Measurements from ENCODE around the gene RAPGEF6. TPM values are rescaled to one million over a fixed set of nuclear protein-coding genes. Genes with fewer than 3 reads are reported as not detected.

RAPGEF6 gene
- total RNA-seq, 1 experiment from 2014 or later, result 17.4 TPM

DNA sequence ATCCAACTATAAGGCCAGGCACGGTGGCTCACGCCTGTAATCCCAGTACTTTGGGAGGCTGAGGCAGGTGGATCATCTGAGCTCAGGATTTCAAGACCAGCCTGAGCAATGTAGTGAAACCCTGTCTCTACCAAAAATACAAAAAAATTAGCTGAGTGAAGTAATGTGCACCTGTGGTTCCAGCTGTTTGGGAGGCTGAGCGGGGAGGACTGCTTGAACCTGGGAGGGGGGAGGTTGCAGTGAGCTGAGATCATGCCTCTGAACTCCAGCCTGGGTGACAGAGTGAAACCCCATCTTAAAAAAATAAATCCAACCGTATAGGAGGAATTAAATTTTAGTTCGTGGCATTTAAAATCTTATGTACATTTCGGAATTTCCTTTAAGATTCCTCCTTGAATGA is 247.8 kb downstream of the RAPGEF6 start:
- Mint-ChIP-seq H3K9me3 (ENCODE audit: unreplicated experiment) (no peaks in the 10 kb centered on the region), H3K4me1 (ENCODE audit: low read depth, unreplicated experiment) (no peaks in the 10 kb centered on the region), H3K4me3 (ENCODE audit: unreplicated experiment) (no peak overlapping the region), H3K36me3 (ENCODE audit: insufficient read depth, unreplicated experiment) (peaks cover 49% of the 10 kb centered on the region), H3K27me3 (ENCODE audit: insufficient read depth, unreplicated experiment) (no peaks in the 10 kb centered on the region), H3K27ac (ENCODE audit: unreplicated experiment) (no peak overlapping the region)
- H3K4me1 ChIP-seq, result no peaks in the 10 kb centered on the region
- TF ChIP-seq, protein P1, sequence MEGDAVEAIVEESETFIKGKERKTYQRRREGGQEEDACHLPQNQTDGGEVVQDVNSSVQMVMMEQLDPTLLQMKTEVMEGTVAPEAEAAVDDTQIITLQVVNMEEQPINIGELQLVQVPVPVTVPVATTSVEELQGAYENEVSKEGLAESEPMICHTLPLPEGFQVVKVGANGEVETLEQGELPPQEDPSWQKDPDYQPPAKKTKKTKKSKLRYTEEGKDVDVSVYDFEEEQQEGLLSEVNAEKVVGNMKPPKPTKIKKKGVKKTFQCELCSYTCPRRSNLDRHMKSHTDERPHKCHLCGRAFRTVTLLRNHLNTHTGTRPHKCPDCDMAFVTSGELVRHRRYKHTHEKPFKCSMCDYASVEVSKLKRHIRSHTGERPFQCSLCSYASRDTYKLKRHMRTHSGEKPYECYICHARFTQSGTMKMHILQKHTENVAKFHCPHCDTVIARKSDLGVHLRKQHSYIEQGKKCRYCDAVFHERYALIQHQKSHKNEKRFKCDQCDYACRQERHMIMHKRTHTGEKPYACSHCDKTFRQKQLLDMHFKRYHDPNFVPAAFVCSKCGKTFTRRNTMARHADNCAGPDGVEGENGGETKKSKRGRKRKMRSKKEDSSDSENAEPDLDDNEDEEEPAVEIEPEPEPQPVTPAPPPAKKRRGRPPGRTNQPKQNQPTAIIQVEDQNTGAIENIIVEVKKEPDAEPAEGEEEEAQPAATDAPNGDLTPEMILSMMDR (IDR thresholded peaks at IDR 0.05; ENCODE audit: insufficient read depth in 1 of 2, low read depth in 1 of 2, low read length in 1 of 2, severe bottlenecking in 1 of 2, unreplicated experiment in 1 of 2), result no peak
- no peaks in the 10 kb centered on the region for H3K9me3 ChIP-seq
- CTCF ChIA-PET, result no interaction called here
- H3K36me3 ChIP-seq (ENCODE audit: control insufficient read depth, insufficient read depth, low read length), result no peaks in the 10 kb centered on the region; the same call in none of the 2 replicates
- no peaks in the 10 kb centered on the region for H3K27me3 ChIP-seq (replicated peaks; ENCODE audit: control insufficient read depth, insufficient read depth, low read length)
- POLR2A ChIA-PET, result no interaction called here
- intact Hi-C loops (cut with micrococcal nuclease; ENCODE audit: unreplicated experiment), result no loop called here
- no peak for DNase-seq
- H3K4me3 ChIP-seq (ENCODE audit: low read depth, low read length), result no peak overlapping the region
- BruUV-seq (replicated peaks), result no TSS peak

DNA sequence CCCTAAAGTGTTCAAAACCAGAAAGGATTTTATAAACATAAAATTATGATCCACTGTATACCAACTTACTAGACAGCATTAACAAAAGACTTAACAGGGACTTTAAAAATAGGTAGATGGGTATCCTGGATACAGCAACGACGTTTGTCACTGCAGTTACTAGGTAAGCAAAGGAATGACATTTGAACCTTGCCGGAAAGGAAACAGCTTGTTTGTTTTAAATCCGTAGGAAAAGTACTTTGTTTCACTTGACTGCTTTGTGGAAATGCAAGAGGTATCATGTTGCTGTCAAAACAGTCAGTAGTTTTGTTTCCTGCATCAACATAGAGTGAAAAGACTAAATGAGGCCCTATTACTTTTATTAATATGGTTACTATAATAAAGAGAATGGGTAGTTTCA is 248.2 kb downstream of the RAPGEF6 start:
- Histone ChIP-seq H3K36me3 (ENCODE audit: control insufficient read depth, insufficient read depth, low read length) (no peaks in the 10 kb centered on the region; the same call in none of the 2 replicates), H3K4me3 (ENCODE audit: low read depth, low read length) (no peak overlapping the region), H3K27me3 (replicated peaks; ENCODE audit: control insufficient read depth, insufficient read depth, low read length) (no peaks in the 10 kb centered on the region), H3K4me1 (no peaks in the 10 kb centered on the region), H3K9me3 (no peaks in the 10 kb centered on the region)
- TSS peak; percentile 25 for BruUV-seq (replicated peaks)
- POLR2A ChIA-PET, result no interaction called here
- H3K4me1 Mint-ChIP-seq (ENCODE audit: low read depth, unreplicated experiment), result no peaks in the 10 kb centered on the region
- H3K4me3 Mint-ChIP-seq (ENCODE audit: unreplicated experiment), result no peak overlapping the region
- intact Hi-C loops (cut with micrococcal nuclease; ENCODE audit: unreplicated experiment), result no loop called here
- DNase-seq, result no peak
- H3K27ac Mint-ChIP-seq (ENCODE audit: unreplicated experiment), result no peak overlapping the region
- H3K27me3 Mint-ChIP-seq (ENCODE audit: insufficient read depth, unreplicated experiment), result no peaks in the 10 kb centered on the region
- H3K9me3 Mint-ChIP-seq (ENCODE audit: unreplicated experiment), result no peaks in the 10 kb centered on the region
- TF ChIP-seq, protein P1 (IDR thresholded peaks at IDR 0.05; ENCODE audit: insufficient read depth in 1 of 2, low read depth in 1 of 2, low read length in 1 of 2, severe bottlenecking in 1 of 2, unreplicated experiment in 1 of 2), result no peak
- peaks cover 46% of the 10 kb centered on the region for H3K36me3 Mint-ChIP-seq (ENCODE audit: insufficient read depth, unreplicated experiment)
- CTCF ChIA-PET, result no interaction called here

DNA sequence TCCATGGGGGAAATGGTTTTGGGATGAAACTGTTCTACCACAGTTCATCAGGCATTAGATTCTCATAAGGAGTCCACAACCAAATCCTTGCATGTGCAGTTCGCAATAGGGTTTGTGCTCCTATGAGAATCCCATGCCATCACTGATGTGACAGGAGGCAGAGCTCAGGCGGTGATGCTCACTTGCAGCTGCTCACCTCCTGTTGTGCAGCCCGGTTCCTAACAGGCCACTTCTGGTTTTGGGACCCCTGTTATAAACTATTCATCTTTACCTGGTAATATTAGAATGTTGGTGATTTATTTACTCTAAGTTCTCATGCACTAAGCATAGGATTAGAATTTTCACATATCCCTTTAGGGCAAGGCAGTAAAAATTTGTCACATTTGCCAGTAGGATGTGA is 248.9 kb downstream of the RAPGEF6 start:
- Histone ChIP-seq H3K36me3 (ENCODE audit: control insufficient read depth, insufficient read depth, low read length) (no peaks in the 10 kb centered on the region; the same call in none of the 2 replicates), H3K4me3 (ENCODE audit: low read depth, low read length) (no peak overlapping the region), H3K4me1 (no peaks in the 10 kb centered on the region), H3K9me3 (no peaks in the 10 kb centered on the region), H3K27me3 (replicated peaks; ENCODE audit: control insufficient read depth, insufficient read depth, low read length) (no peaks in the 10 kb centered on the region)
- Mint-ChIP-seq H3K9me3 (ENCODE audit: unreplicated experiment) (no peaks in the 10 kb centered on the region), H3K4me1 (ENCODE audit: low read depth, unreplicated experiment) (no peaks in the 10 kb centered on the region), H3K27me3 (ENCODE audit: insufficient read depth, unreplicated experiment) (no peaks in the 10 kb centered on the region), H3K36me3 (ENCODE audit: insufficient read depth, unreplicated experiment) (peaks cover 40% of the 10 kb centered on the region), H3K27ac (ENCODE audit: unreplicated experiment) (no peak overlapping the region), H3K4me3 (ENCODE audit: unreplicated experiment) (no peak overlapping the region)
- ChIA-PET CTCF (no interaction called here), POLR2A (no interaction called here)
- intact Hi-C loops (cut with micrococcal nuclease; ENCODE audit: unreplicated experiment), result no loop called here
- no peak for DNase-seq
- TF ChIP-seq, protein P1 (IDR thresholded peaks at IDR 0.05; ENCODE audit: insufficient read depth in 1 of 2, low read depth in 1 of 2, low read length in 1 of 2, severe bottlenecking in 1 of 2, unreplicated experiment in 1 of 2), result no peak
- BruUV-seq (replicated peaks), result no TSS peak
